Endothelial cell (in vitro differentiated cells): ENCODE results near the gene IRF1. TPM values are rescaled to one million over a fixed set of nuclear protein-coding genes. Genes with fewer than 3 reads are reported as not detected.
"Not testable (repeated sequence)": the region's sequence is repeated elsewhere in the genome, so short reads cannot be mapped to it uniquely, and the experiment has no call there.

ENCODE experiments used
- DNase-seq: peaks from one replicate; pipeline ENCODE4 v3.0.0; 2021; ENCODE audit warnings: low spot score
- H3K27ac Mint-ChIP-seq: one replicate; pipeline ENCODE4 v1.8.0; 2021; ENCODE audit warnings: mixed read lengths, inconsistent platforms; ENCODE audit not compliant: unreplicated experiment
- H3K27me3 Mint-ChIP-seq: one replicate; pipeline ENCODE4 v1.8.0; 2021; ENCODE audit warnings: mild to moderate bottlenecking, moderate library complexity, mixed read lengths, inconsistent platforms; ENCODE audit not compliant: unreplicated experiment
- H3K36me3 Mint-ChIP-seq: one replicate; pipeline ENCODE4 v1.8.0; 2021; ENCODE audit warnings: mild to moderate bottlenecking, low read depth, mixed read lengths, inconsistent platforms; ENCODE audit not compliant: unreplicated experiment
- H3K4me1 Mint-ChIP-seq: one replicate; pipeline ENCODE4 v1.8.0; 2021; ENCODE audit warnings: mild to moderate bottlenecking, mixed read lengths, inconsistent platforms; ENCODE audit not compliant: unreplicated experiment
- H3K4me3 Mint-ChIP-seq: one replicate; pipeline ENCODE4 v1.8.0; 2021; ENCODE audit warnings: mild to moderate bottlenecking, mixed read lengths, inconsistent platforms; ENCODE audit not compliant: unreplicated experiment
- H3K9me3 Mint-ChIP-seq: one replicate; pipeline ENCODE4 v1.8.0; 2021; ENCODE audit warnings: mixed read lengths, inconsistent platforms; ENCODE audit not compliant: unreplicated experiment
- total RNA-seq: library from RNA; stranded (reverse); fragmentation: NEBNext Ultra II Directional; extraction: Animal tissue kit (Norgen Biotek cat#: 25700); gene quantifications from one replicate; pipeline ENCODE4 v1.2.1, GENCODE V29; 2021; ENCODE audit not compliant: unreplicated experiment
- TF ChIP-seq, protein P1 (sequence below): fragments of 200-600 bp; sonication (generic); IDR thresholded peaks from one replicate; pipeline ENCODE4 v1.5.0; 2021; ENCODE audit warnings: antibody characterized with exemption; ENCODE audit not compliant: unreplicated experiment

The IRF1 gene
- total RNA-seq, 1 donor from 2014 or later = 7.1 TPM

- TF ChIP-seq, protein P1, sequence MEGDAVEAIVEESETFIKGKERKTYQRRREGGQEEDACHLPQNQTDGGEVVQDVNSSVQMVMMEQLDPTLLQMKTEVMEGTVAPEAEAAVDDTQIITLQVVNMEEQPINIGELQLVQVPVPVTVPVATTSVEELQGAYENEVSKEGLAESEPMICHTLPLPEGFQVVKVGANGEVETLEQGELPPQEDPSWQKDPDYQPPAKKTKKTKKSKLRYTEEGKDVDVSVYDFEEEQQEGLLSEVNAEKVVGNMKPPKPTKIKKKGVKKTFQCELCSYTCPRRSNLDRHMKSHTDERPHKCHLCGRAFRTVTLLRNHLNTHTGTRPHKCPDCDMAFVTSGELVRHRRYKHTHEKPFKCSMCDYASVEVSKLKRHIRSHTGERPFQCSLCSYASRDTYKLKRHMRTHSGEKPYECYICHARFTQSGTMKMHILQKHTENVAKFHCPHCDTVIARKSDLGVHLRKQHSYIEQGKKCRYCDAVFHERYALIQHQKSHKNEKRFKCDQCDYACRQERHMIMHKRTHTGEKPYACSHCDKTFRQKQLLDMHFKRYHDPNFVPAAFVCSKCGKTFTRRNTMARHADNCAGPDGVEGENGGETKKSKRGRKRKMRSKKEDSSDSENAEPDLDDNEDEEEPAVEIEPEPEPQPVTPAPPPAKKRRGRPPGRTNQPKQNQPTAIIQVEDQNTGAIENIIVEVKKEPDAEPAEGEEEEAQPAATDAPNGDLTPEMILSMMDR = no peak
- no peak overlapping the region for H3K4me3 Mint-ChIP-seq
- H3K4me1 Mint-ChIP-seq = peaks cover 5% of the 10 kb centered on the region
- no peak for DNase-seq
- no peaks in the 10 kb centered on the region for H3K9me3 Mint-ChIP-seq
- H3K36me3 Mint-ChIP-seq = peaks cover 19% of the 10 kb centered on the region
- no peak overlapping the region for H3K27ac Mint-ChIP-seq
- H3K27me3 Mint-ChIP-seq = peaks cover 10% of the 10 kb centered on the region
Observed at GRCh38 chr5:132486318-132487094, 4.1 kb downstream of the IRF1 start.

DNA sequence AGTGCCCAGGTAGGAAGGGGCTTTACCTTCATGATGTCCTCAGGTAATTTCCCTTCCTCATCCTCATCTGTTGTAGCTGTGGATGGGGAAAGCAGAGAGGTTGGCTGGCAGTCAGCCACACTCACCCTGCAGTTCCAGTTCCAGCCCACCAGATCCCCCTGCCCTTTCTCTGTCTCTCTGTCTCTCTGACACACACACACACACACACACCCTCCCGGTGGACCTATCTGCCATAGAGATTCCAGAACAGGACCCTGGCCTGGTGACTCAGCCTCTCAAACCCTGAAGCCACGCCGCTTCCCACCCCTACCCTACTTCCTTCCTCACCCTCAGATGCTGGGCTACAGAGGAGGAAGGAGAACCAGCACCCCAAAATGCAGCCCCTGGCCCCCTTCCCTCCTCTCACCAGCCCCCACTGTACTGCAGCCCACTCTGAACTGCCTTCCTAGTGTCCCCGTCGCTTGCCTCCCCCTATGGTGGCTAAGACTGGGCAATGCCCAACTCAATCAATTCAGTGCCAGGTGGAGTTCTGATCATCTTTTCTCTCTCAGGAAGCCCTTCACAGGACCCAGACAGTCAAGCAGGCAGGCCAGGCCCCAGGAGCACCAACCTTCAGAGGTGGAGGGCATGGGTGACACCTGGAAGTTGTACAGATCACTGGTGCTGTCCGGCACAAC lies 4.8 kb downstream of the IRF1 start:
- TF ChIP-seq, protein P1 = no peak
- H3K4me3 Mint-ChIP-seq = no peak overlapping the region
- H3K36me3 Mint-ChIP-seq = peaks cover 19% of the 10 kb centered on the region
- no peaks in the 10 kb centered on the region for H3K9me3 Mint-ChIP-seq
- DNase-seq = no peak
- H3K4me1 Mint-ChIP-seq = peaks cover 12% of the 10 kb centered on the region
- H3K27me3 Mint-ChIP-seq = peaks cover 10% of the 10 kb centered on the region
- H3K27ac Mint-ChIP-seq = peak overlapping the region; percentile 48

GRCh38 chr5:132484876-132485640 lies 5.5 kb downstream of the IRF1 start:
- H3K4me3 Mint-ChIP-seq, H3K27ac Mint-ChIP-seq, DNase-seq, H3K9me3 Mint-ChIP-seq: not testable (repeated sequence)
- H3K4me1 Mint-ChIP-seq = peaks cover 13% of the 10 kb centered on the region
- H3K36me3 Mint-ChIP-seq = peaks cover 19% of the 10 kb centered on the region
- H3K27me3 Mint-ChIP-seq = peaks cover 10% of the 10 kb centered on the region

DNA sequence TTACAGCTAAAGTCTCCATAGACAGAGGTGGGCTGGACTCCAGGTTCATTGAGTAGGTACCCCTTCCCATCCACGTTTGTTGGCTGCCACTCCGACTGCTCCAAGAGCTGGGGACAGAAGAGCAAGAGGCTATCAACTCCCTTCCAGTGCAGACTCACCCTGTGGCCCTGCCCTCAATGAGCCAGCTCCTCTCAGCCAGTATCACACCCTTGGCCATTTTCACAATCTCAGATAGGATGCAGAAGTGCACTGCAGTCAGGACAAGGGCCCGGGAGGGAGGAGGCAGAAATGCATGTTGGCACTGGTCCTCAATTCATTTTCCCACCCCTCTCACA lies 6.2 kb downstream of the IRF1 start:
- TF ChIP-seq, protein P1 = no peak
- Mint-ChIP-seq H3K36me3 (peaks cover 19% of the 10 kb centered on the region), H3K27me3 (peaks cover 10% of the 10 kb centered on the region)

GRCh38 chr5:132483661-132484390 lies 6.7 kb downstream of the IRF1 start:
- Mint-ChIP-seq H3K36me3 (peaks cover 19% of the 10 kb centered on the region), H3K27ac (no peak overlapping the region), H3K4me1 (peaks cover 9% of the 10 kb centered on the region), H3K9me3 (no peaks in the 10 kb centered on the region), H3K27me3 (peaks cover 10% of the 10 kb centered on the region), H3K4me3 (peak overlapping the region; percentile 51)
- TF ChIP-seq, protein P1 = no peak
- no peak for DNase-seq

More for the DNA sequence above, 6.2 kb downstream of the IRF1 start:
- Mint-ChIP-seq H3K9me3 (no peaks in the 10 kb centered on the region), H3K4me1 (peaks cover 9% of the 10 kb centered on the region), H3K4me3 (no peak overlapping the region), H3K27ac (no peak overlapping the region)
- no peak for DNase-seq
